Measurements from ENCODE around the gene MAN2A1.

Gene MAN2A1

DNA sequence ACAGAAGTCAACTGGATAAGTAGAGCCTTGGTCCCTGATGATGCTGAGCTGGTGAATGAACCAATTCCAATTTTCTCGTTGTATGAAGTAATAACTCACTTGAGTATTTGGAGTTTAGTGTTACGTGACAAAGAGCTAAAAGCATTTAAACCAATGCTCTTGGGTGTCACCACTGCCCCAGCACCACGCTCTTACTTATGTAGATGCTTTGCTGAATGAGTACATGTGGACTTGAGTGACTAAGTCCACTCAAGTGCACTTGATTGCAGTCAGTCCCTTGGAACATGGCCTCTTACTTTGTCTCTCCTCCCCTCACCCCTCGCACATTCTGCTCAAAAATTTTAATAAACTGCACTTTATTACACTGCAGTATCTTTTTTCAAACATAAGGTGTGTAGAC, 184.0 kb downstream of the MAN2A1 start:
- Histone ChIP-seq H3K9me3 (ENCODE audit: low read length) (no peaks in the 10 kb centered on the region), H3K9ac (ENCODE audit: low read length) (no peak overlapping the region), H3K36me3 (ENCODE audit: insufficient read depth, low read length) (peaks cover 8% of the 10 kb centered on the region; the same call in 1 of the 2 replicates)

DNA sequence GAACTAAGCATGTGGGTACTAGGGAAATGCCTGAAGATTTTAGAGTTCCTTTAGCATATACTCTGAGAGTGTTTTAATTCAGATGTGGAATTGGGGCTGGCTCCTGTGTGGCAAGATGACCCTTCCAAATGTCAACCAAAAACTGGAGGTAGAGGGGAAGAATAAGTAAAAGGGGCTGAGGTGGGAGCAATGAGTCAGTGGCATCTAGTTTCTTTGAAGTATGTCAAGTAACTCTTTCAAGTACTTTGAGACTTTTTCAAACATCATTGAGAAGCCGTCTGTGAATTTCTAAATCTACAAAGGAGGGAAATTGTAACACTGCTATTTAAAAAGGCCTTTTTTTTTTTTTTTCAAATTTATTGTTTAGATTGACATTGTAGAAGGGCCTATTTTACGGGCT, 184.4 kb downstream of the MAN2A1 start:
- H3K9me2 ChIP-seq (ENCODE audit: low read depth, low read length), result no peaks in the 10 kb centered on the region
- H3K9me3 ChIP-seq (ENCODE audit: low read length), result no peaks in the 10 kb centered on the region
- no peak overlapping the region for H3K4me3 ChIP-seq (ENCODE audit: low read depth, low read length, poor library complexity, severe bottlenecking)

More for the DNA sequence above, 184.0 kb downstream of the MAN2A1 start:
- TF ChIP-seq, protein P1, sequence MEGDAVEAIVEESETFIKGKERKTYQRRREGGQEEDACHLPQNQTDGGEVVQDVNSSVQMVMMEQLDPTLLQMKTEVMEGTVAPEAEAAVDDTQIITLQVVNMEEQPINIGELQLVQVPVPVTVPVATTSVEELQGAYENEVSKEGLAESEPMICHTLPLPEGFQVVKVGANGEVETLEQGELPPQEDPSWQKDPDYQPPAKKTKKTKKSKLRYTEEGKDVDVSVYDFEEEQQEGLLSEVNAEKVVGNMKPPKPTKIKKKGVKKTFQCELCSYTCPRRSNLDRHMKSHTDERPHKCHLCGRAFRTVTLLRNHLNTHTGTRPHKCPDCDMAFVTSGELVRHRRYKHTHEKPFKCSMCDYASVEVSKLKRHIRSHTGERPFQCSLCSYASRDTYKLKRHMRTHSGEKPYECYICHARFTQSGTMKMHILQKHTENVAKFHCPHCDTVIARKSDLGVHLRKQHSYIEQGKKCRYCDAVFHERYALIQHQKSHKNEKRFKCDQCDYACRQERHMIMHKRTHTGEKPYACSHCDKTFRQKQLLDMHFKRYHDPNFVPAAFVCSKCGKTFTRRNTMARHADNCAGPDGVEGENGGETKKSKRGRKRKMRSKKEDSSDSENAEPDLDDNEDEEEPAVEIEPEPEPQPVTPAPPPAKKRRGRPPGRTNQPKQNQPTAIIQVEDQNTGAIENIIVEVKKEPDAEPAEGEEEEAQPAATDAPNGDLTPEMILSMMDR (IDR thresholded peaks at IDR 0.05; ENCODE audit: low read length), result no peak
- no peak for TF ChIP-seq EZH2 (IDR thresholded peaks at IDR 0.05; ENCODE audit: borderline replicate concordance, low read length)
- no peaks in the 10 kb centered on the region for H3K79me2 ChIP-seq (ENCODE audit: insufficient read depth, low read length)
- H3K4me2 ChIP-seq (ENCODE audit: low read length), result no peak overlapping the region
- H3K4me1 ChIP-seq (ENCODE audit: insufficient read depth, low read length, severe bottlenecking), result no peaks in the 10 kb centered on the region
- H3K4me3 ChIP-seq (ENCODE audit: low read depth, low read length, poor library complexity, severe bottlenecking), result no peak overlapping the region
- no peaks in the 10 kb centered on the region for H3K27me3 ChIP-seq (ENCODE audit: insufficient read depth, low read length)
- H3K9me2 ChIP-seq (ENCODE audit: low read depth, low read length), result no peaks in the 10 kb centered on the region
- no peak overlapping the region for H2AFZ ChIP-seq (ENCODE audit: low read length)
- H3F3A ChIP-seq (ENCODE audit: insufficient read depth, low read length), result no peaks in the 10 kb centered on the region
- H4K20me1 ChIP-seq (ENCODE audit: insufficient read depth, low read length), result no peaks in the 10 kb centered on the region
- H3K27ac ChIP-seq (ENCODE audit: low read depth, low read length, poor library complexity, severe bottlenecking), result no peak overlapping the region

GRCh38 chr5:109876030-109876725, 186.5 kb downstream of the MAN2A1 start:
- H3K36me3 ChIP-seq (ENCODE audit: insufficient read depth, low read length), result no peaks in the 10 kb centered on the region
- H3K4me2 ChIP-seq (ENCODE audit: low read length), result no peak overlapping the region
- H2AFZ ChIP-seq (ENCODE audit: low read length), result no peak overlapping the region
- no peaks in the 10 kb centered on the region for H3K4me1 ChIP-seq (ENCODE audit: insufficient read depth, low read length, severe bottlenecking)
- no peak for TF ChIP-seq EZH2 (IDR thresholded peaks at IDR 0.05; ENCODE audit: borderline replicate concordance, low read length)
- TF ChIP-seq, protein P1 (IDR thresholded peaks at IDR 0.05; ENCODE audit: low read length), result no peak
- no peaks in the 10 kb centered on the region for H3K9me3 ChIP-seq (ENCODE audit: low read length)
- H3K27me3 ChIP-seq (ENCODE audit: insufficient read depth, low read length), result no peaks in the 10 kb centered on the region
- H3K9ac ChIP-seq (ENCODE audit: low read length), result no peak overlapping the region
- H3K79me2 ChIP-seq (ENCODE audit: insufficient read depth, low read length), result no peaks in the 10 kb centered on the region
- H3K27ac ChIP-seq (ENCODE audit: low read depth, low read length, poor library complexity, severe bottlenecking), result no peak overlapping the region
- H4K20me1 ChIP-seq (ENCODE audit: insufficient read depth, low read length), result no peaks in the 10 kb centered on the region
- H3K4me3 ChIP-seq (ENCODE audit: low read depth, low read length, poor library complexity, severe bottlenecking), result no peak overlapping the region
- H3K9me2 ChIP-seq (ENCODE audit: low read depth, low read length), result no peaks in the 10 kb centered on the region
- H3F3A ChIP-seq (ENCODE audit: insufficient read depth, low read length), result no peaks in the 10 kb centered on the region

More for the DNA sequence above, 184.4 kb downstream of the MAN2A1 start:
- no peak for TF ChIP-seq EZH2 (IDR thresholded peaks at IDR 0.05; ENCODE audit: borderline replicate concordance, low read length)
- TF ChIP-seq, protein P1 (IDR thresholded peaks at IDR 0.05; ENCODE audit: low read length), result no peak
- no peaks in the 10 kb centered on the region for H3F3A ChIP-seq (ENCODE audit: insufficient read depth, low read length)
- H3K4me2 ChIP-seq (ENCODE audit: low read length), result no peak overlapping the region
- no peaks in the 10 kb centered on the region for H3K27me3 ChIP-seq (ENCODE audit: insufficient read depth, low read length)
- H3K79me2 ChIP-seq (ENCODE audit: insufficient read depth, low read length), result no peaks in the 10 kb centered on the region
- H3K9ac ChIP-seq (ENCODE audit: low read length), result no peak overlapping the region
- H2AFZ ChIP-seq (ENCODE audit: low read length), result no peak overlapping the region
- no peaks in the 10 kb centered on the region for H3K4me1 ChIP-seq (ENCODE audit: insufficient read depth, low read length, severe bottlenecking)
- no peaks in the 10 kb centered on the region for H4K20me1 ChIP-seq (ENCODE audit: insufficient read depth, low read length)
- no peak overlapping the region for H3K27ac ChIP-seq (ENCODE audit: low read depth, low read length, poor library complexity, severe bottlenecking)
- 0 out of 2 replicates have a peak, but pooled peaks cover 4% of the 10 kb centered on the region for H3K36me3 ChIP-seq (ENCODE audit: insufficient read depth, low read length)
